Adrenal gland (tissue), 5 donors: ENCODE measurements around the gene GNAL.

Experiments used
- CTCF ChIP-seq, 6 experiments: fragments of 450-650 bp in 4 of 6; fragments of 200-600 bp in 2 of 6; sonication (generic) in 1 of 6; IDR thresholded peaks; 1 replicate in 5 of 6; 2 replicates in 1 of 6; pipeline versions ENCODE4 v1.5.1 to v1.8.0; 2016 to 2021; ENCODE audit warnings: antibody characterized with exemption in 6 of 6, mild to moderate bottlenecking in 2 of 6, moderate library complexity in 1 of 6
- POLR2A ChIP-seq, 2 donors: fragments of 450-650 bp; IDR thresholded peaks; one replicate each; pipeline ENCODE4 v1.6.1; 2017; ENCODE audit warnings: antibody characterized with exemption in 2 of 2, mild to moderate bottlenecking in 2 of 2, moderate library complexity in 1 of 2
- donor health status: DM: no; HTN: no; CAD: no.

- TF ChIP-seq CTCF (IDR thresholded peaks at IDR 0.05) (no peak), POLR2A (IDR thresholded peaks at IDR 0.05) (no peak)
Observed at GRCh38 chr18:11897781-11898180, 208.7 kb downstream of the GNAL start.
